ENCODE data around the gene EGLN1. TPM values are rescaled to one million over a fixed set of nuclear protein-coding genes. Genes with fewer than 3 reads are reported as not detected.

Gene EGLN1
- total and polyA plus RNA-seq, 10 of the 15 experiments (the other 5 are each of a cell fraction or from before 2014, with no cell fraction given) = 2.4 to 46.6 (median 8.7) TPM

DNA sequence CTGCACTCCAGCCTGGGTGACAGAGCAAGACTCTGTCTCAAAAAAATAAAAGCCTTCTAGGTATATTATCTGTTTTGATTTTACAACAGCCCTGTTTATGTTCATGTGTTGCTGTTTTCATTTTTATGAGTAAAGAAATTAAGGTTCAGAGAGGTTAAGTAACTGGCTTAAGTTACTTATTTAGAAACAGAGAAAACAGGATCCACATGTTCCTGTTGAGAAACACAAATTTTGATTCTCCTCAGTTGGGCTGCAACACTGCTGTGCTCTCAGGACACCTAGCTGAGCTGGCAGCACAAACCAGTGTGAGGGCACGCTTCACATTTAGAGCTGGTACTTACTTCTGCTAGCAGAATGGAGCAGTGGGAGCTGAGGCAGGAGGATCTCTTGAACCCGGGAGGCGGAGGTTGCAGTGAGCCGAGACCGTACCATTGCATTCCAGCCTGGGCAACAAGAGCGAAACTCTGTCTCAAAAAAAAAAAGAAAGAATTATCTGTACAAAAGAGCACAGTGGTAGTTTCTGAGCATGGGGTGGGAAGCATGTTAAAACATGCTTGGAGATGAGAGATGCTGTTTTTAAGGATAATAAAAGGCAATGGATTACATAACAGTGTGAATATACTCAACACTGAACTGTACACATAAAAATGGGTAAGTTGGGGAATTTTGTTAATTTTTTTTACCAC, 81.6 kb downstream of the EGLN1 start (continued):
- TF ChIP-seq MEF2B (IDR thresholded peaks at IDR 0.05; ENCODE audit: partially characterized antibody, poor library complexity, severe bottlenecking) = no peak

DNA sequence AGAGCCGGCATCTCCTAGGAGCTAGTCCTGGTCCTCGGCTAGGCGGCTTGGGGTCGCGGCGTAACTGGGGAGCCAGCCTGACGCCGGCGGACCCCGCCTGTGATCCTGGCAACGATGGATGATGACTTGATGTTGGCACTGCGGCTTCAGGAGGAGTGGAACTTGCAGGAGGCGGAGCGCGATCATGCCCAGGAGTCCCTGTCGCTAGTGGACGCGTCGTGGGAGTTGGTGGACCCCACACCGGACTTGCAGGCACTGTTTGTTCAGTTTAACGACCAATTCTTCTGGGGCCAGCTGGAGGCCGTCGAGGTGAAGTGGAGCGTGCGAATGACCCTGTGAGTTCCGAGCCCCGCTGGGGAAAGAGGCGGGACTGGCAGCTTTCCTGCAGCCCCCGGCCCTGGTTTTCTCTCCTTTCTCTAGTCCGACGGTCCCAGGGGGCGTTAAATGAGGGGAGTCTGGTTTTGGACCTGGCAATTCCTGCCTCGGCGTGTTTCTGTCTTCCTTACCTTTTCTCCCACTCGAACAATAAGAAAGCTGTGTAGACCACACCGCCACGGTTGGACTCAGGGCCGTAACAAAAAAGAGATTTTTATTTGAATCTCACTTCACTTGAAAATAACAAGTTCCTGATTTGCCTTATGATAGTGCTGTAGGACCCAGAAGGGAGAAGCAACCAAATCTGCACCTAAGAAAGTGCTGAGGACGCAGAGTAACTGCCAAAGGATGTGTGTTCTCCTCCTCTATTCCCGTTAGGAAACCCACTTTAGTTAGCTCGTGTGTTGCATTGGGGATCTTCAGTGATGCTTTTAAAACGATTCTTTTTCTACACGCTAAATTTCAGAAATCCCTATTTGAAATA, 83.6 kb downstream of the EGLN1 start, which contains the start of gene SPRTN:
SPRTN (plus strand) TSS at position 24 of the 859 bp plus-strand sequence; CDS start at position 115, 91 bp downstream.
- peaks cover 8% of the 10 kb centered on the region for H3K4me1 ChIP-seq (ENCODE audit: control insufficient read depth, insufficient read depth, low read length)
- FAIRE-seq = no peak
- no peak for TF ChIP-seq JUNB (IDR thresholded peaks at IDR 0.05)
- peak; percentile 28; the same call in 1 of the 2 replicates for TF ChIP-seq EED (IDR thresholded peaks at IDR 0.05; ENCODE audit: low read depth)
- TF ChIP-seq MEF2B (IDR thresholded peaks at IDR 0.05; ENCODE audit: partially characterized antibody, poor library complexity, severe bottlenecking) = peak; percentile 22
- TF ChIP-seq, protein P1, sequence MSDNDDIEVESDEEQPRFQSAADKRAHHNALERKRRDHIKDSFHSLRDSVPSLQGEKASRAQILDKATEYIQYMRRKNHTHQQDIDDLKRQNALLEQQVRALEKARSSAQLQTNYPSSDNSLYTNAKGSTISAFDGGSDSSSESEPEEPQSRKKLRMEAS (IDR thresholded peaks at IDR 0.05; ENCODE audit: low read depth, low read length) = peak; percentile 76
- peak; percentile 4; the same call in 1 of the 2 replicates for TF ChIP-seq PML (IDR thresholded peaks at IDR 0.05; ENCODE audit: low read length)
- TF ChIP-seq GATAD2B (conservative IDR thresholded peaks at IDR 0.05; ENCODE audit: low read depth) = 0 out of 2 replicates have a peak, but pooled peaks have one; percentile 22
- 0 out of 2 replicates have a peak, but pooled peaks have one; percentile 73 for TF ChIP-seq CHD1 (IDR thresholded peaks at IDR 0.05; ENCODE audit: low read depth, low read length)
- peak; percentile 63 for TF ChIP-seq POLR2A (IDR thresholded peaks at IDR 0.05; ENCODE audit: low read depth, low read length)
- no peak for TF ChIP-seq IRF4 (IDR thresholded peaks at IDR 0.05; ENCODE audit: low read depth, low read length)
- no peak for TF ChIP-seq EZH2 (IDR thresholded peaks at IDR 0.05; ENCODE audit: borderline replicate concordance, control insufficient read depth, low read depth, low read length)
- TF ChIP-seq SIN3A (IDR thresholded peaks at IDR 0.05; ENCODE audit: low read depth, low read length) = peak; percentile 30
- TF ChIP-seq CREB1 (IDR thresholded peaks at IDR 0.05; ENCODE audit: low read depth) = peak; percentile 6; the same call in 1 of the 2 replicates
- TF ChIP-seq CHD4 (IDR thresholded peaks at IDR 0.05) = no peak
- peak; percentile 70; the same call in 1 of the 2 replicates for TF ChIP-seq LARP7 (IDR thresholded peaks at IDR 0.05)
- TF ChIP-seq HDGF (IDR thresholded peaks at IDR 0.05) = peak; percentile 39; the same call in 1 of the 2 replicates
- TF ChIP-seq, protein P2, sequence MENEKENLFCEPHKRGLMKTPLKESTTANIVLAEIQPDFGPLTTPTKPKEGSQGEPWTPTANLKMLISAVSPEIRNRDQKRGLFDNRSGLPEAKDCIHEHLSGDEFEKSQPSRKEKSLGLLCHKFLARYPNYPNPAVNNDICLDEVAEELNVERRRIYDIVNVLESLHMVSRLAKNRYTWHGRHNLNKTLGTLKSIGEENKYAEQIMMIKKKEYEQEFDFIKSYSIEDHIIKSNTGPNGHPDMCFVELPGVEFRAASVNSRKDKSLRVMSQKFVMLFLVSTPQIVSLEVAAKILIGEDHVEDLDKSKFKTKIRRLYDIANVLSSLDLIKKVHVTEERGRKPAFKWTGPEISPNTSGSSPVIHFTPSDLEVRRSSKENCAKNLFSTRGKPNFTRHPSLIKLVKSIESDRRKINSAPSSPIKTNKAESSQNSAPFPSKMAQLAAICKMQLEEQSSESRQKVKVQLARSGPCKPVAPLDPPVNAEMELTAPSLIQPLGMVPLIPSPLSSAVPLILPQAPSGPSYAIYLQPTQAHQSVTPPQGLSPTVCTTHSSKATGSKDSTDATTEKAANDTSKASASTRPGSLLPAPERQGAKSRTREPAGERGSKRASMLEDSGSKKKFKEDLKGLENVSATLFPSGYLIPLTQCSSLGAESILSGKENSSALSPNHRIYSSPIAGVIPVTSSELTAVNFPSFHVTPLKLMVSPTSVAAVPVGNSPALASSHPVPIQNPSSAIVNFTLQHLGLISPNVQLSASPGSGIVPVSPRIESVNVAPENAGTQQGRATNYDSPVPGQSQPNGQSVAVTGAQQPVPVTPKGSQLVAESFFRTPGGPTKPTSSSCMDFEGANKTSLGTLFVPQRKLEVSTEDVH (IDR thresholded peaks at IDR 0.05; ENCODE audit: low read depth, partially characterized antibody) = no peak

More for the DNA sequence above, 83.6 kb downstream of the EGLN1 start, which contains the start of gene SPRTN:
- H3K4me3 ChIP-seq = peak within 1 kb of the TSS; percentile 91
- H2AFZ ChIP-seq (ENCODE audit: control insufficient read depth, low read depth, low read length) = peak within 1 kb of the TSS; percentile 98
- RAD21 ChIA-PET (ENCODE audit: unreplicated experiment) = interaction anchor here (0.7 to 2.3 kb wide), 10 partner anchors 11 to 193 kb away, joined by 3 to 13 read pairs (median 3); partner anchors contain the start of gene TSNAX
- ATAC-seq = peak; percentile 7
- peaks cover 58% of the 10 kb centered on the region for H3K79me2 ChIP-seq (ENCODE audit: control insufficient read depth, insufficient read depth, low read length)
- no peaks in the 10 kb centered on the region for H3K27me3 ChIP-seq (replicated peaks in 1 of 2; ENCODE audit: control insufficient read depth in 2 of 2, insufficient read depth in 2 of 2, low read length in 1 of 2)
- POLR2A ChIA-PET = interaction anchor here (0.5 to 1.4 kb wide), 11 partner anchors 10 to 237 kb away, joined by 3 to 6 read pairs (median 3); partner anchors contain the start of gene TSNAX
- H3K4me2 ChIP-seq (ENCODE audit: control insufficient read depth, insufficient read depth) = peak within 1 kb of the TSS; percentile 93
- H3K27ac ChIP-seq (ENCODE audit: control insufficient read depth, insufficient read depth) = peak within 1 kb of the TSS; percentile 95
- CTCF ChIA-PET = interaction anchor here (0.6 to 2.6 kb wide), 13 partner anchors 10 to 915 kb away, joined by 3 to 15 read pairs (median 3); no protein-coding TSS in a partner anchor
- in situ Hi-C loops (cut with MboI) = no loop called here
- no peaks in the 10 kb centered on the region for H3K9me3 ChIP-seq (replicated peaks; ENCODE audit: control insufficient read depth, insufficient read depth, low read length)
- TSS peak; percentile 85 for BruUV-seq (replicated peaks)
- intact Hi-C loops (cut with micrococcal nuclease; ENCODE audit: unreplicated experiment) = loop anchor here (5.0 kb wide), 1 partner anchor 96 kb away; the partner anchor contains the start of gene GNPAT
- 1% methylated on average over 43 of the region's 43 CpGs for WGBS (ENCODE audit: insufficient coverage, insufficient replicate concordance, low lambda C conversion rate, missing lambda C conversion rate)
- H3K9ac ChIP-seq (ENCODE audit: control insufficient read depth, insufficient read depth, low read length) = peak within 1 kb of the TSS; percentile 91
- H3K36me3 ChIP-seq (ENCODE audit: control insufficient read depth in 2 of 2, insufficient read depth in 2 of 2, low read length in 1 of 2) = no peaks in the 10 kb centered on the region
- H4K20me1 ChIP-seq (ENCODE audit: control insufficient read depth, insufficient read depth) = no peaks in the 10 kb centered on the region; the same call in 1 of the 2 replicates
- no peak for DNase-seq (ENCODE audit: low read depth, low spot score)
- SMC1A ChIA-PET (ENCODE audit: uncharacterized antibody, unreplicated experiment) = interaction anchor here (0.7 to 2.5 kb wide), 9 partner anchors 14 to 695 kb away, joined by 3 to 7 read pairs (median 3); no protein-coding TSS in a partner anchor

All from GM12878 (cell line).